ENCODE results near the gene EPG5.
"Not testable (repeated sequence)": the region's sequence is repeated elsewhere in the genome, so short reads cannot be mapped to it uniquely, and the experiment has no call there.

Gene EPG5

GRCh38 chr18:45825258-45826044, 141.7 kb downstream of the EPG5 start, which contains the start of gene SIGLEC15:
Gene SIGLEC15, plus strand, starts transcription at chr18:45825675. Its CDS starts 54 bp downstream, at chr18:45825729.
- in situ Hi-C loops (cut with MboI; ENCODE audit: low sequenced_read_pairs, unreplicated experiment) = no loop called here
- TF ChIP-seq CTCF (IDR thresholded peaks at IDR 0.05; ENCODE audit: borderline replicate concordance, control extremely low read depth, extremely low read depth, insufficient read depth, missing control alignments) = no peak
- DNase-seq (ENCODE audit: low spot score) = no peak

- TF ChIP-seq CTCF (IDR thresholded peaks at IDR 0.05; ENCODE audit: borderline replicate concordance, control extremely low read depth, extremely low read depth, insufficient read depth, missing control alignments) = no peak
- no peak for DNase-seq (ENCODE audit: low spot score)
- in situ Hi-C loops (cut with MboI; ENCODE audit: low sequenced_read_pairs, unreplicated experiment) = no loop called here
Measured at GRCh38 chr18:45821711-45822110, 145.4 kb downstream of the EPG5 start.

GRCh38 chr18:45821026-45821425, 146.1 kb downstream of the EPG5 start:
- TF ChIP-seq CTCF (IDR thresholded peaks at IDR 0.05; ENCODE audit: borderline replicate concordance, control extremely low read depth, extremely low read depth, insufficient read depth, missing control alignments) = no peak
- in situ Hi-C loops (cut with MboI; ENCODE audit: low sequenced_read_pairs, unreplicated experiment) = no loop called here

GRCh38 chr18:45820106-45820745, 146.9 kb downstream of the EPG5 start:
- in situ Hi-C loops (cut with MboI; ENCODE audit: low sequenced_read_pairs, unreplicated experiment) = no loop called here
- no peak for DNase-seq (ENCODE audit: low spot score)
- TF ChIP-seq CTCF (IDR thresholded peaks at IDR 0.05; ENCODE audit: borderline replicate concordance, control extremely low read depth, extremely low read depth, insufficient read depth, missing control alignments) = no peak

More at GRCh38 chr18:45821026-45821425, 146.1 kb downstream of the EPG5 start:
- no peak for DNase-seq (ENCODE audit: low spot score)

GRCh38 chr18:45818765-45819164, 148.4 kb downstream of the EPG5 start:
- in situ Hi-C loops (cut with MboI; ENCODE audit: low sequenced_read_pairs, unreplicated experiment); DNase-seq (ENCODE audit: low spot score): not testable (repeated sequence)

GRCh38 chr18:45817543-45817942, 149.6 kb downstream of the EPG5 start:
- DNase-seq (ENCODE audit: low spot score) = no peak
- in situ Hi-C loops (cut with MboI; ENCODE audit: low sequenced_read_pairs, unreplicated experiment) = no loop called here
- no peak for TF ChIP-seq CTCF (IDR thresholded peaks at IDR 0.05; ENCODE audit: borderline replicate concordance, control extremely low read depth, extremely low read depth, insufficient read depth, missing control alignments)

GRCh38 chr18:45814733-45815132, 152.4 kb downstream of the EPG5 start:
- DNase-seq (ENCODE audit: low spot score); in situ Hi-C loops (cut with MboI; ENCODE audit: low sequenced_read_pairs, unreplicated experiment): not testable (repeated sequence)

Measured in GM13976 (cell line).